ENCODE data around the gene RREB1.

DNA sequence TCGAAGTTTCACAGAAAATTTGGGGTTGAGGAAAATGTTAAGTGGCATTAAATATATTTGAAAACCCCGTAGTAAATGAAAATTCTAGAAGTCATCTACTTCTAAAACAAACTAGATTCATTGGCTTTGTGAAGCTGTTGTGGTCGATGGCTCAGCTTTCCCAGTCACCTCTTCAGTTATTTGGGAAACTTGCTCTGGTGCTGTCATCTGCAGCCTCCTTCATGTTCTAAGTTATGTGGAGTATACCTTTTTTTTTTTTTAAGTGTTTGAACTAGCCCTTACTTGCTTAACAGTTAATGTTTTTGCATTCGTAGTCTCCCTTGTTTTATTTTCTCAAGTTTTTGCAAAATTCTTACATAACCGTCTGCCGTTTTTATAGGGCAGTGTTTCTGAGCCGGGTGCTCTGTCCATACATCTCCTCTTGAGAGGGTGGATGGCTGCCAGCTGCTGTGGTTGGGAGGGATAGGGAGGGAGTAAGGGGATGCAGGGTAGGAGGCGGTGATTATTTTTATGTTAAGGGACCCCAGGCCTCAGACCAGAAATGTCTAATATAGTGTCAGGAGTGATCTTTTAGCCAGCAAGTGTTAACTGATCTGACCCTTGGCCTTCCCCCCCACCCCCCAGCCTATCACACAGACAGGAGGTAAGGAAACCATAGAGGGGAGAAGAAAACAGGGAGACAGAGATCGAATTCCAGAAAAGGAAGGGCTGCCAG, 7.1 kb downstream of the RREB1 start:
- TF ChIP-seq, protein P1, sequence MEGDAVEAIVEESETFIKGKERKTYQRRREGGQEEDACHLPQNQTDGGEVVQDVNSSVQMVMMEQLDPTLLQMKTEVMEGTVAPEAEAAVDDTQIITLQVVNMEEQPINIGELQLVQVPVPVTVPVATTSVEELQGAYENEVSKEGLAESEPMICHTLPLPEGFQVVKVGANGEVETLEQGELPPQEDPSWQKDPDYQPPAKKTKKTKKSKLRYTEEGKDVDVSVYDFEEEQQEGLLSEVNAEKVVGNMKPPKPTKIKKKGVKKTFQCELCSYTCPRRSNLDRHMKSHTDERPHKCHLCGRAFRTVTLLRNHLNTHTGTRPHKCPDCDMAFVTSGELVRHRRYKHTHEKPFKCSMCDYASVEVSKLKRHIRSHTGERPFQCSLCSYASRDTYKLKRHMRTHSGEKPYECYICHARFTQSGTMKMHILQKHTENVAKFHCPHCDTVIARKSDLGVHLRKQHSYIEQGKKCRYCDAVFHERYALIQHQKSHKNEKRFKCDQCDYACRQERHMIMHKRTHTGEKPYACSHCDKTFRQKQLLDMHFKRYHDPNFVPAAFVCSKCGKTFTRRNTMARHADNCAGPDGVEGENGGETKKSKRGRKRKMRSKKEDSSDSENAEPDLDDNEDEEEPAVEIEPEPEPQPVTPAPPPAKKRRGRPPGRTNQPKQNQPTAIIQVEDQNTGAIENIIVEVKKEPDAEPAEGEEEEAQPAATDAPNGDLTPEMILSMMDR (IDR thresholded peaks at IDR 0.05) = no peak
- TF ChIP-seq POLR2A (IDR thresholded peaks at IDR 0.05) = no peak
